Ovary (tissue), 9 donors: ENCODE results near the gene GNB1. TPM values are rescaled to one million over a fixed set of nuclear protein-coding genes. Genes with fewer than 3 reads are reported as not detected.

Experiments used
- DNase-seq, 5 donors: peaks; one replicate each; pipeline ENCODE4 v3.0.0-alpha.2; 2019 to 2020
- H3K27ac ChIP-seq, 2 donors: fragments of 200-600 bp; one replicate each; pipeline versions ENCODE4 v1.5.1 to v1.8.0; 2019 to 2022
- H3K27me3 ChIP-seq: fragments of 200-600 bp; one replicate; pipeline ENCODE4 v1.8.0; 2022
- H3K36me3 ChIP-seq: fragments of 200-600 bp; sonication (generic); one replicate; pipeline ENCODE4 v1.5.1; 2019
- H3K4me1 ChIP-seq: one replicate; pipeline ENCODE4 v1.8.1; 2013; ENCODE audit warnings: mild to moderate bottlenecking, moderate library complexity; ENCODE audit not compliant: insufficient read depth
- H3K4me3 ChIP-seq: fragments of 200-600 bp; sonication (generic); one replicate; pipeline ENCODE4 v1.5.1; 2017
- H3K9me3 ChIP-seq, 2 donors: fragments of 200-600 bp in 1 of 2; sonication (generic) in 1 of 2; one replicate each; pipeline versions ENCODE4 v1.5.1 to v1.8.1; 2013 to 2019; ENCODE audit warnings: mild to moderate bottlenecking in 1 of 2, moderate library complexity in 1 of 2
- CTCF ChIP-seq, 3 donors: fragments of 450-650 bp in 2 of 3; fragments of 200-600 bp in 1 of 3; IDR thresholded peaks; one replicate each; pipeline versions ENCODE4 v1.5.1 to v1.8.0; 2016 to 2022; ENCODE audit warnings: antibody characterized with exemption in 3 of 3, mild to moderate bottlenecking in 1 of 3
- EP300 ChIP-seq: sonication (generic); formaldehyde crosslinking; IDR thresholded peaks from one replicate; pipeline ENCODE4 v1.6.1; 2017; ENCODE audit warnings: antibody characterized with exemption
- POLR2A ChIP-seq: fragments of 450-650 bp; IDR thresholded peaks from one replicate; pipeline ENCODE4 v1.6.1; 2017; ENCODE audit warnings: antibody characterized with exemption, mild to moderate bottlenecking, moderate library complexity
- WGBS, 3 donors: extraction: QIAGEN DNeasy Blood & Tissue Kit in 1 of 3; methylation state at CpG; one replicate each; pipeline versions ENCODE4 v1.1.5 to v1.1.7; 2013 to 2017; 5-methylcytosine and 5-hydroxymethylcytosine counted together
- intact Hi-C, 4 donors: fragments of 100-400 bp; cut with DNase I; formaldehyde crosslinking; loops; one replicate each; pipeline versions ENCODE4 v1.11.0 to v1.15.1; 2022 to 2023
- polyA plus RNA-seq, 2 donors: library from polyadenylated mRNA; stranded (reverse); fragments of 200-250 nt in 1 of 2; fragments of 350-450 nt in 1 of 2; fragmentation: Illumina TruSeq in 1 of 2; extraction: RNeasy Lipid Tissue Mini Kit (QIAGEN cat#74804) in 1 of 2; gene quantifications; one replicate each; pipeline ENCODE4 v1.2.3, GENCODE V29; 2013 to 2014
- total RNA-seq, 7 donors: library from RNA; depleted of rRNA in 2 of 7; stranded (reverse); fragments of >200 nt in 2 of 7; fragmentation: NEBNext Ultra II Directional in 3 of 7; extraction: Animal tissue kit (Norgen Biotek cat#: 25700) in 3 of 7; gene quantifications; one replicate each; pipeline versions ENCODE4 v1.1.0 to v1.2.4, GENCODE V29; 2016 to 2023
- donor health status: DM: no; HTN: no; CAD: no; lungs with moderate emphysema.
- donor health status: DM: no; HTN: no; CAD: no.
- donor health status: Bipolar disorder and iron deficiency.
- donor health status: DM: yes; HTN: yes; CAD: no.
- donor health status: DM: no; HTN: no; CAD: no.
- donor health status: DM: yes; HTN: yes; CAD: no.

Gene GNB1
- total and polyA plus RNA-seq, 9 donors = 92.9 to 314 (median 255) TPM

DNA sequence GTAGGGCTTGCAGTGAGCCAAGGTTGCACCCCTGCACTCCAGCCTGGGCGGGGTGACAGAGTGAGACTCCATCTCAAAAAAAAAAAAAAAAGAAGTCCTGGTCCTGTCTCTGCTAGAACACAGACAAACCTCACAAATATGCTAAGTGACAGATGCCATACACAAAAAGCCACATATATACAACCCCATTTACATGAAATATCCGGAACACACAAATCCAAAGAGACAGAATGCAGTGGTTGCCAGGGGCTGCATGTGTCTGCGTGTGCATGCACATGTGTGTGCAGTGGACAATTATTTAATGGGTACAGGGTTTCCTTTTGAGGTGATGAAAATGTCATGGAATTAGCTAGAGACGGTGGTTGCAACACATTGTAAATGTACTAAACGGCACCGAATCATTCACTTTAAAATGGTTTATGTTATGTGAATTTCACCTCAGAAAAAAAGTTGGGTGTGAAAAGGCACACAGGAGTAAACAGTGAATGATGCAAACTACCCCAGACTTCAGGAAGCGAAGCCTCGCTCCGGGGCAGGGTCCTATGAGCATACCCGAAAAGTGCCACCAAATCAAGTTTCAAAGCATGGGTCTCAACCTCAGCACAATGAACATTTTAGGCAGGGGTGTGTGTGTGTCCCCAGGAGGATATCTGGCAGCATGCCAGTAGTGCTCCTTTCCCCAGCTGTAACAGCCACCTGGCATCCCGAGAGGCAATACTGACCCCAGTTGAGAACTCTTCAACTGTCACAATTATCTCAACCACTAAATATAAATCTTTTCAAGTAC, 48.3 kb downstream of the GNB1 start:
- no peaks in the 10 kb centered on the region for H3K27me3 ChIP-seq
- H3K4me3 ChIP-seq = no peak overlapping the region
- no peak overlapping the region for H3K27ac ChIP-seq
- DNase-seq = no peak
- H3K4me1 ChIP-seq = peaks cover 16% of the 10 kb centered on the region
- WGBS, 3 donors = 79 to 81% (median 80%) methylated on average over 11 of the region's 11 CpGs
- TF ChIP-seq CTCF (IDR thresholded peaks at IDR 0.05) = no peak
- no peak for TF ChIP-seq EP300
- no peak for TF ChIP-seq POLR2A
- no peaks in the 10 kb centered on the region for H3K36me3 ChIP-seq
- intact Hi-C loops = loop anchor here in 1 of 4 donors (5.0 kb wide), 1 partner anchor 45 kb away; no protein-coding TSS in a partner anchor
- no peaks in the 10 kb centered on the region for H3K9me3 ChIP-seq

- Histone ChIP-seq H3K36me3 (no peaks in the 10 kb centered on the region), H3K27ac (no peak overlapping the region), H3K4me3 (no peak overlapping the region), H3K4me1 (peaks cover 8% of the 10 kb centered on the region), H3K9me3 (no peaks in the 10 kb centered on the region), H3K27me3 (no peaks in the 10 kb centered on the region)
- intact Hi-C loops = loop anchor here in 1 of 4 donors (5.0 kb wide), 1 partner anchor 44 kb away; no protein-coding TSS in a partner anchor
- no peak for DNase-seq
- 14 to 29% (median 22%) methylated on average over 3 of the region's 3 CpGs for WGBS, 3 donors
- TF ChIP-seq CTCF (IDR thresholded peaks at IDR 0.05) (no peak), EP300 (no peak), POLR2A (no peak)
Measured at GRCh38 chr1:1841575-1841995, 49.3 kb downstream of the GNB1 start.

GRCh38 chr1:1839311-1839965, 51.4 kb downstream of the GNB1 start:
- intact Hi-C loops = no loop called here
- H3K4me1 ChIP-seq = peaks cover 1% of the 10 kb centered on the region

DNA sequence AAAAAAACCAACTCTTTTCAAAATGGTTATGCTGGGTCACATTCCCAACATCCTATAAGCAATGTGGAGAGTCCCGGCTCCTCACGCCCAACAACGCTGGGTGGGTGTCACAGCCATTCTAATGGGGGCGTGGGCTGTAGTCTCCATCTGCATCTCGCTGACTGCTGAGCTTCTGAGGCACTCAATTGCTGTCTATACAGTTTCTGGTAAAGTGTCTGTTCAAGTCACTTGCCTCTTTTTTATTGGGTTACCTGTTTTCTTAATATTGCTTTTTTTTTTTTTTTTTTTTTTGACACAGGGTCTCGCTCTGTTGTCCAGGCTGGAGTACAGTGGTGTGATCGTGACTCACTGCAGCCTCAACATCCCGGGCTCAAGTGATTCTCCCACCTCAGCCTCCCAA, 54.8 kb downstream of the GNB1 start:
- 94 to 97% (median 96%) methylated on average over 8 of the region's 8 CpGs for WGBS, 3 donors
- TF ChIP-seq CTCF (IDR thresholded peaks at IDR 0.05) = no peak
- TF ChIP-seq POLR2A = no peak
- no peak for TF ChIP-seq EP300
- Histone ChIP-seq H3K27ac (no peak overlapping the region), H3K4me1 (peaks cover 12% of the 10 kb centered on the region), H3K27me3 (no peaks in the 10 kb centered on the region), H3K36me3 (no peaks in the 10 kb centered on the region), H3K4me3 (no peak overlapping the region), H3K9me3 (no peaks in the 10 kb centered on the region)
- DNase-seq = no peak
- intact Hi-C loops = no loop called here

More at GRCh38 chr1:1839311-1839965, 51.4 kb downstream of the GNB1 start:
- WGBS, 3 donors = 79 to 83% (median 81%) methylated on average over 10 of the region's 10 CpGs
- no peak overlapping the region for H3K4me3 ChIP-seq
- H3K27me3 ChIP-seq = no peaks in the 10 kb centered on the region
- H3K36me3 ChIP-seq = no peaks in the 10 kb centered on the region
- H3K27ac ChIP-seq = no peak overlapping the region
- TF ChIP-seq EP300 (no peak), POLR2A (no peak), CTCF (IDR thresholded peaks at IDR 0.05) (no peak)
- H3K9me3 ChIP-seq = no peaks in the 10 kb centered on the region
- DNase-seq = no peak
